ENCODE measurements around the gene PJA2. TPM values are rescaled to one million over a fixed set of nuclear protein-coding genes. Genes with fewer than 3 reads are reported as not detected.

PJA2 gene
- total RNA-seq, 1 experiment from 2014 or later: 14.3 TPM

DNA sequence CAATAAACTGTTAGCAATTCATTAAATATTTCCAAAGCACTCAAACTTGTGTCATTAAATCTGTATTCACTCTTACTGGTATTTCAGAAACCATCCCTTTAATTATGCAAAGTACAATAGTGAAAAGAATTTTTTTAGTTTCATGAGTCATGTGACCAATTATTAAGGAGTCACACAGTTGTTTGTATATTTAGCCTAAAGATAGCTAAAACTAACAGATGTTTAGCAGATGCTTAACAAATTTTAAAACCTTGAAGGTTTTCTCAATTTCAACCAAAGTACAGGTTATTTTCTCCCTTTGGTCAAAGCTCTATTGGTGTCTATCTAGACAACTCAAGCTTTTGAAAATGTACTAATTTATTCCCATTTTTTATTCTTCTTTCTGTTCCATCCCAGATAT is 44.1 kb downstream of the PJA2 start:
- intact Hi-C loops (cut with micrococcal nuclease): no loop called here
- H3K4me1 ChIP-seq (ENCODE audit: insufficient read depth, low read length): no peaks in the 10 kb centered on the region
- ChIA-PET CTCF (no interaction called here), POLR2A (ENCODE audit: unreplicated experiment) (no interaction called here)
- no peaks in the 10 kb centered on the region for H4K20me1 ChIP-seq (ENCODE audit: low read length)
- H3K27me3 ChIP-seq (ENCODE audit: low read length): no peaks in the 10 kb centered on the region
- no peak overlapping the region for H3K4me3 ChIP-seq (ENCODE audit: low read length)
- H3K9ac ChIP-seq (ENCODE audit: low read length): no peak overlapping the region
- ATAC-seq (no peak), DNase-seq (no peak)
- H2AFZ ChIP-seq (ENCODE audit: low read length): no peak overlapping the region
- no peaks in the 10 kb centered on the region for H3K9me2 ChIP-seq (replicated peaks; ENCODE audit: low read length)
- no peaks in the 10 kb centered on the region; the same call in 1 of the 2 replicates for H3K36me3 ChIP-seq (ENCODE audit: low read depth, low read length)
- H3K9me3 ChIP-seq (ENCODE audit: low read length): no peaks in the 10 kb centered on the region
- no peaks in the 10 kb centered on the region for H3K79me2 ChIP-seq (ENCODE audit: low read length)
- TF ChIP-seq EZH2phosphoT487 (IDR thresholded peaks at IDR 0.05; ENCODE audit: borderline replicate concordance, low read length): no peak
- no peak for TF ChIP-seq EZH2 (IDR thresholded peaks at IDR 0.05; ENCODE audit: low read length, unreplicated experiment)
- TF ChIP-seq CTCF (conservative IDR thresholded peaks at IDR 0.05; ENCODE audit: low read depth, low read length): no peak
- H3K27ac ChIP-seq (ENCODE audit: low read length): no peak overlapping the region
- no TSS peak for BruUV-seq (replicated peaks)
- H3F3A ChIP-seq (ENCODE audit: low read length, unreplicated experiment): no peaks in the 10 kb centered on the region
- H3K4me2 ChIP-seq (ENCODE audit: low read length): no peak overlapping the region

DNA sequence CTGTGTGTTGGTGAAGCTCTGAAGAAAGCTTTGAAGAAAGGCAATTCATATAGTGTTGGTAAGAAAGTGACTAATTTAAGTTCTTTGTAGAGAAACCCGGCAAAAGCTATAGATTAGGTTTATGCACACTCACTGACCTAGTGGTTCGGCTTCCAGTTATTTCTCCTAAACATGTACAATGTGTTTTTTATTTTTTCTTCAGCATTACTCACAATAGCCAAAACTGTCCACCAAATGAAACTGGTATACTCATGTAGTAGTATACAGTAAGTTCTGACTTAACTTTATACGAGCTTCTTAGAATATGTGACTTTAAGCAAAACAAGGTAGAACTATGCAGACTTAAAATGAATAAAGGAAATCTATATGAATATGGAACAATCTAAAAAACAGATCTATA is 44.8 kb downstream of the PJA2 start:
- BruUV-seq (replicated peaks): no TSS peak
- H3K9ac ChIP-seq (ENCODE audit: low read length): no peak overlapping the region
- ChIA-PET POLR2A (ENCODE audit: unreplicated experiment) (no interaction called here), CTCF (no interaction called here)
- no peak for ATAC-seq
- H3K4me2 ChIP-seq (ENCODE audit: low read length): no peak overlapping the region
- H3K9me2 ChIP-seq (replicated peaks; ENCODE audit: low read length): no peaks in the 10 kb centered on the region
- DNase-seq: no peak
- intact Hi-C loops (cut with micrococcal nuclease): no loop called here
- H4K20me1 ChIP-seq (ENCODE audit: low read length): no peaks in the 10 kb centered on the region
- H3K9me3 ChIP-seq (ENCODE audit: low read length): no peaks in the 10 kb centered on the region
- H3K4me3 ChIP-seq (ENCODE audit: low read length): no peak overlapping the region
- H3K27ac ChIP-seq (ENCODE audit: low read length): no peak overlapping the region
- H2AFZ ChIP-seq (ENCODE audit: low read length): no peak overlapping the region
- H3K36me3 ChIP-seq (ENCODE audit: low read depth, low read length): no peaks in the 10 kb centered on the region; the same call in 1 of the 2 replicates
- no peaks in the 10 kb centered on the region for H3K27me3 ChIP-seq (ENCODE audit: low read length)
- no peaks in the 10 kb centered on the region for H3K4me1 ChIP-seq (ENCODE audit: insufficient read depth, low read length)
- no peak for TF ChIP-seq EZH2 (IDR thresholded peaks at IDR 0.05; ENCODE audit: low read length, unreplicated experiment)
- TF ChIP-seq CTCF (conservative IDR thresholded peaks at IDR 0.05; ENCODE audit: low read depth, low read length): no peak
- no peak for TF ChIP-seq EZH2phosphoT487 (IDR thresholded peaks at IDR 0.05; ENCODE audit: borderline replicate concordance, low read length)
- H3K79me2 ChIP-seq (ENCODE audit: low read length): no peaks in the 10 kb centered on the region
- H3F3A ChIP-seq (ENCODE audit: low read length, unreplicated experiment): no peaks in the 10 kb centered on the region

DNA sequence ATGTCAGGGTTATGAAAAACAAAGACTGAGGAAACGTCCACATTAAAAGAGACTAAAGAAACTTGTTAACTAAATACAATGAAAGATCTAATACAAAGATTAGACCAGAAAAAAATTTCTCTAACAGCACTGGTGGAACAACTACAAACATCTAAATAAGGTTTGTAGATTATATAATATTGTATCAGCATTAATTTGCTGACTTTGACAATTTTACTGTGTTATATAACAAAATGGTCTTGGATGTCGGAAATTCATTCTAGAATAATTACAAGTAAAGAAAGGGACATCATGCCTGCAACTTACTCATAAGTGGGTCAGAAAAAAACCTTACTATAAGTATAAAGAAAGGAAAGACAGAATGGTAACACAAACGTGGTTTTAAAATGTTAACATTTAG is 50.1 kb downstream of the PJA2 start:
- H3K4me1 ChIP-seq (ENCODE audit: insufficient read depth, low read length): no peaks in the 10 kb centered on the region
- H3F3A ChIP-seq (ENCODE audit: low read length, unreplicated experiment): no peaks in the 10 kb centered on the region
- no peaks in the 10 kb centered on the region for H3K9me2 ChIP-seq (replicated peaks; ENCODE audit: low read length)
- no peak overlapping the region for H3K4me2 ChIP-seq (ENCODE audit: low read length)
- H4K20me1 ChIP-seq (ENCODE audit: low read length): no peaks in the 10 kb centered on the region
- no peak overlapping the region for H2AFZ ChIP-seq (ENCODE audit: low read length)
- no peaks in the 10 kb centered on the region for H3K27me3 ChIP-seq (ENCODE audit: low read length)
- BruUV-seq (replicated peaks): no TSS peak
- no peak overlapping the region for H3K9ac ChIP-seq (ENCODE audit: low read length)
- TF ChIP-seq EZH2phosphoT487 (IDR thresholded peaks at IDR 0.05; ENCODE audit: borderline replicate concordance, low read length): no peak
- no peak for TF ChIP-seq CTCF (conservative IDR thresholded peaks at IDR 0.05; ENCODE audit: low read depth, low read length)
- TF ChIP-seq EZH2 (IDR thresholded peaks at IDR 0.05; ENCODE audit: low read length, unreplicated experiment): no peak
- H3K79me2 ChIP-seq (ENCODE audit: low read length): no peaks in the 10 kb centered on the region
- POLR2A ChIA-PET (ENCODE audit: unreplicated experiment): no interaction called here
- CTCF ChIA-PET: no interaction called here
- DNase-seq (no peak), ATAC-seq (no peak)
- intact Hi-C loops (cut with micrococcal nuclease): no loop called here
- no peak overlapping the region for H3K4me3 ChIP-seq (ENCODE audit: low read length)
- no peaks in the 10 kb centered on the region; the same call in 1 of the 2 replicates for H3K36me3 ChIP-seq (ENCODE audit: low read depth, low read length)
- H3K9me3 ChIP-seq (ENCODE audit: low read length): no peaks in the 10 kb centered on the region
- no peak overlapping the region for H3K27ac ChIP-seq (ENCODE audit: low read length)

Measured in PC-3 (cell line).